Caki2 (cell line): ENCODE measurements around the gene SPPL2B. TPM values are rescaled to one million over a fixed set of nuclear protein-coding genes. Genes with fewer than 3 reads are reported as not detected.

Experiments
- DNase-seq: peaks from one replicate; pipeline ENCODE4 v3.0.0-alpha.2; 2015; ENCODE audit warnings: low read depth
- in situ Hi-C: cut with HindIII; loops from 2 replicates; pipeline ENCODE4 v1.10.0; 2016; ENCODE audit warnings: low sequenced_read_pairs, low pct_unique_long_range_greater_than_20kb, mixed read lengths
- total RNA-seq: library from RNA; depleted of rRNA; stranded (reverse); fragments of >200 nt; shearing (Covaris generic); gene quantifications from 2 replicates; pipeline ENCODE4 v1.2.3, GENCODE V29; 2014; ENCODE audit warnings: low replicate concordance

The SPPL2B gene
- total RNA-seq, 1 experiment from 2014 or later, result 20.6 TPM

GRCh38 chr19:2294687-2295335 lies 33.7 kb upstream of the SPPL2B start:
- DNase-seq, result no peak
- in situ Hi-C loops, result no loop called here

GRCh38 chr19:2296141-2296540 lies 32.3 kb upstream of the SPPL2B start:
- DNase-seq, result no peak
- in situ Hi-C loops, result no loop called here

- no peak for DNase-seq
- in situ Hi-C loops, result no loop called here
Observed at GRCh38 chr19:2300533-2300932, 28.0 kb upstream of the SPPL2B start.

GRCh38 chr19:2302319-2303210 lies 25.9 kb upstream of the SPPL2B start:
- in situ Hi-C loops, result no loop called here
- DNase-seq, result no peak

- in situ Hi-C loops, result no loop called here
Observed at GRCh38 chr19:2303211-2303798, 25.2 kb upstream of the SPPL2B start.

GRCh38 chr19:2305452-2306280 lies 22.8 kb upstream of the SPPL2B start:
- no peak for DNase-seq
- in situ Hi-C loops, result no loop called here

More at GRCh38 chr19:2303211-2303798, 25.2 kb upstream of the SPPL2B start:
- DNase-seq, result no peak

GRCh38 chr19:2306281-2306806 lies 22.1 kb upstream of the SPPL2B start:
- no peak for DNase-seq
- in situ Hi-C loops, result no loop called here

- in situ Hi-C loops, result no loop called here
- no peak for DNase-seq
Observed at GRCh38 chr19:2306971-2307370, 21.5 kb upstream of the SPPL2B start.

- in situ Hi-C loops, result no loop called here
Observed at GRCh38 chr19:2307518-2308012, 20.9 kb upstream of the SPPL2B start.

GRCh38 chr19:2308114-2308556 lies 20.3 kb upstream of the SPPL2B start, which contains the start of gene LINGO3:
Gene LINGO3, minus strand, starts transcription at chr19:2308154. Its CDS starts 16,378 bp downstream, at chr19:2291776.
- in situ Hi-C loops, result no loop called here

More at GRCh38 chr19:2307518-2308012, 20.9 kb upstream of the SPPL2B start:
- no peak for DNase-seq

GRCh38 chr19:2309734-2310362 lies 18.6 kb upstream of the SPPL2B start:
- peak; percentile 21 for DNase-seq
- in situ Hi-C loops, result no loop called here

More at GRCh38 chr19:2308114-2308556, 20.3 kb upstream of the SPPL2B start, which contains the start of gene LINGO3:
- no peak for DNase-seq

- in situ Hi-C loops, result no loop called here
- no peak for DNase-seq
Observed at GRCh38 chr19:2311093-2311492, 17.4 kb upstream of the SPPL2B start.

- DNase-seq, result no peak
- in situ Hi-C loops, result no loop called here
Observed at GRCh38 chr19:2312820-2313501, 15.5 kb upstream of the SPPL2B start.

GRCh38 chr19:2315121-2315817 lies 13.2 kb upstream of the SPPL2B start:
- DNase-seq, result no peak
- in situ Hi-C loops, result no loop called here

GRCh38 chr19:2315818-2316353 lies 12.6 kb upstream of the SPPL2B start:
- no peak for DNase-seq
- in situ Hi-C loops, result no loop called here

GRCh38 chr19:2317300-2317699 lies 11.2 kb upstream of the SPPL2B start:
- no peak for DNase-seq
- in situ Hi-C loops, result no loop called here
